ENCODE data around the gene CDCP1.

DNA sequence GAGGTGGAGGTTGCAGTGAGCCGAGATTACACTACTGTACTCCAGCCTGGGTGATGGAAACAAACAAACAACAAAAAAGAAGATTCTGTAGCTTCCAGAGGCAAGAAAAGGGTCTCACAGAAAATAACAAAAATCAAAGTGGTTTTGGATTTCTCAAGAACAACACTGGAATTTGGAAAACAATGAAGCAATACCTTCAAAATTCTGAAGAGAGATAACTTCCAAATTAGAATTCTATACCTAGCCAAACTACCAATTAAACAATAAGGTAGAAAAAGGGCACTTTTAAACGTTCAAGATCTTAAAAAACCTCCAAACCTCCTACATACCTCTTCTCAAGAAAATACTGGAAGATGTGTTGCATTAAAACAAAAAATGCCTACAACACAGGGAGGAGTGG, 4.9 kb upstream of the CDCP1 start:
- TF ChIP-seq POLR2A (IDR thresholded peaks at IDR 0.05; ENCODE audit: low read depth, low read length) (no peak), TAF1 (IDR thresholded peaks at IDR 0.05; ENCODE audit: borderline replicate concordance, low read depth, low read length) (no peak), POLR2AphosphoS5 (IDR thresholded peaks at IDR 0.05; ENCODE audit: low read depth, low read length) (no peak)
